Calu3 (cell line): Measurements from ENCODE around the gene FASTK. TPM values are rescaled to one million over a fixed set of nuclear protein-coding genes. Genes with fewer than 3 reads are reported as not detected.

ENCODE experiments used
- BruUV-seq: library from RNA; stranded (reverse); fragments of 400-500 nt; replicated peaks from 2 replicates; lab custom pipeline; 2021; lab: Mats Ljungman, UMichigan
- CTCF ChIA-PET: fragments of 300-600 bp; sonication (Branson Sonifier 250); formaldehyde crosslinking; loops from one replicate; lab custom pipeline; 2022; ENCODE audit warnings: antibody characterized with exemption; lab: Charles Lee
- DNase-seq: peaks from one replicate; pipeline ENCODE4 v3.0.0; 2022
- H3K27ac Mint-ChIP-seq: one replicate; pipeline ENCODE4 v1.8.0; 2022; ENCODE audit warnings: mixed read lengths; ENCODE audit not compliant: unreplicated experiment
- H3K27me3 Mint-ChIP-seq: one replicate; pipeline ENCODE4 v1.8.0; 2022; ENCODE audit warnings: mixed read lengths; ENCODE audit not compliant: unreplicated experiment
- H3K36me3 Mint-ChIP-seq: one replicate; pipeline ENCODE4 v1.8.0; 2022; ENCODE audit warnings: mild to moderate bottlenecking, moderate library complexity, mixed read lengths; ENCODE audit not compliant: insufficient read depth, unreplicated experiment
- H3K4me1 Mint-ChIP-seq: one replicate; pipeline ENCODE4 v1.8.0; 2022; ENCODE audit warnings: mild to moderate bottlenecking, low read depth, mixed read lengths; ENCODE audit not compliant: unreplicated experiment
- H3K4me3 Mint-ChIP-seq: one replicate; pipeline ENCODE4 v1.8.0; 2022; ENCODE audit warnings: mild to moderate bottlenecking, low read depth, moderate library complexity, mixed read lengths; ENCODE audit not compliant: unreplicated experiment
- H3K9me3 Mint-ChIP-seq: one replicate; pipeline ENCODE4 v1.8.0; 2022; ENCODE audit warnings: low read depth, mixed read lengths; ENCODE audit not compliant: unreplicated experiment
- CTCF ChIP-seq: fragments of 200-600 bp; IDR thresholded peaks from one replicate; pipeline ENCODE4 v1.8.0; 2022; ENCODE audit warnings: antibody characterized with exemption; ENCODE audit not compliant: unreplicated experiment
- intact Hi-C: fragments of 100-400 bp; cut with micrococcal nuclease; formaldehyde crosslinking; loops from one replicate; pipeline ENCODE4 v1.10.0; 2022; ENCODE audit not compliant: unreplicated experiment
- total RNA-seq: library from RNA; stranded (reverse); gene quantifications from 2 replicates; pipeline ENCODE4 v1.2.3, GENCODE V29; 2022

Gene FASTK
- total RNA-seq, 1 experiment from 2014 or later = 113 TPM

GRCh38 chr7:151059367-151060112 is 21.1 kb downstream of the FASTK start, which contains the start of gene SLC4A2:
Gene SLC4A2, plus strand, starts transcription at chr7:151059589. Its CDS starts 2,399 bp downstream, at chr7:151061988.
- Mint-ChIP-seq H3K36me3 (peaks cover 74% of the 10 kb centered on the region), H3K4me1 (peaks cover 33% of the 10 kb centered on the region), H3K9me3 (no peaks in the 10 kb centered on the region), H3K27ac (peak within 1 kb of the TSS; percentile 67), H3K4me3 (peak within 1 kb of the TSS; percentile 94), H3K27me3 (no peaks in the 10 kb centered on the region)
- no TSS peak for BruUV-seq
- intact Hi-C loops = no loop called here
- CTCF ChIA-PET = interaction anchor here (1.2 kb wide), 2 partner anchors 9 to 32 kb away, joined by 3 read pairs; no protein-coding TSS in a partner anchor
- peak; percentile 89 for DNase-seq
- peak; percentile 85 for TF ChIP-seq CTCF

GRCh38 chr7:151058781-151059366 is 21.7 kb downstream of the FASTK start:
- peak overlapping the region; percentile 67 for H3K27ac Mint-ChIP-seq
- H3K4me1 Mint-ChIP-seq = peaks cover 33% of the 10 kb centered on the region
- CTCF ChIA-PET = interaction anchor here (1.2 to 2.0 kb wide), 2 partner anchors 8 to 31 kb away, joined by 3 to 13 read pairs; partner anchors contain the start of gene ABCB8
- intact Hi-C loops = loop anchor here (1.0 kb wide), 1 partner anchor 31 kb away; the partner anchor contains the start of gene ABCB8
- BruUV-seq = no TSS peak
- peaks cover 72% of the 10 kb centered on the region for H3K36me3 Mint-ChIP-seq
- H3K4me3 Mint-ChIP-seq = peak overlapping the region; percentile 94
- no peaks in the 10 kb centered on the region for H3K9me3 Mint-ChIP-seq
- H3K27me3 Mint-ChIP-seq = no peaks in the 10 kb centered on the region
- TF ChIP-seq CTCF = no peak
- no peak for DNase-seq

GRCh38 chr7:151057989-151058780 is 22.4 kb downstream of the FASTK start:
- peak; percentile 96 for DNase-seq
- TF ChIP-seq CTCF = no peak
- H3K36me3 Mint-ChIP-seq = peaks cover 70% of the 10 kb centered on the region
- H3K27me3 Mint-ChIP-seq = no peaks in the 10 kb centered on the region
- intact Hi-C loops = loop anchor here (1.0 kb wide), 1 partner anchor 30 kb away; the partner anchor contains the start of gene ABCB8
- TSS peak; percentile 55 for BruUV-seq
- H3K27ac Mint-ChIP-seq = peak overlapping the region; percentile 67
- no peaks in the 10 kb centered on the region for H3K9me3 Mint-ChIP-seq
- peaks cover 33% of the 10 kb centered on the region for H3K4me1 Mint-ChIP-seq
- H3K4me3 Mint-ChIP-seq = peak overlapping the region; percentile 94
- CTCF ChIA-PET = interaction anchor here (1.2 to 2.0 kb wide), 2 partner anchors 8 to 30 kb away, joined by 3 to 13 read pairs; partner anchors contain the start of gene ABCB8

GRCh38 chr7:151057506-151057988 is 23.1 kb downstream of the FASTK start, which contains the start of gene CDK5:
Gene CDK5, minus strand, starts transcription at chr7:151057897. Its CDS starts 49 bp downstream, at chr7:151057848.
- TF ChIP-seq CTCF = no peak
- DNase-seq = no peak
- no peaks in the 10 kb centered on the region for H3K27me3 Mint-ChIP-seq
- H3K27ac Mint-ChIP-seq = peak within 1 kb of the TSS; percentile 67
- no TSS peak for BruUV-seq
- peaks cover 63% of the 10 kb centered on the region for H3K36me3 Mint-ChIP-seq
- intact Hi-C loops = no loop called here
- no peaks in the 10 kb centered on the region for H3K9me3 Mint-ChIP-seq
- H3K4me3 Mint-ChIP-seq = peak within 1 kb of the TSS; percentile 94
- CTCF ChIA-PET = interaction anchor here (2.0 kb wide), 1 partner anchor 29 kb away, joined by 13 read pairs; the partner anchor contains the start of gene ABCB8
- H3K4me1 Mint-ChIP-seq = peaks cover 33% of the 10 kb centered on the region
